Esophagus squamous epithelium (tissue), 4 donors: ENCODE data around the gene UBQLN4.
A peak's percentile ranks its signal among the peaks of the same experiment; 100 is the strongest.

Experiments
- POLR2A ChIP-seq, 4 donors: fragments of 450-650 bp; IDR thresholded peaks; one replicate each; pipeline ENCODE4 v1.6.1; 2017; ENCODE audit warnings: antibody characterized with exemption in 4 of 4, mild to moderate bottlenecking in 4 of 4, moderate library complexity in 3 of 4
- TF ChIP-seq, protein P1 (sequence below), 6 experiments: fragments of 450-650 bp in 4 of 6; fragments of 200-600 bp in 2 of 6; sonication (generic) in 2 of 6; IDR thresholded peaks; one replicate each; pipeline ENCODE4 v1.5.1; 2016 to 2019; ENCODE audit warnings: antibody characterized with exemption in 6 of 6, mild to moderate bottlenecking in 4 of 6, moderate library complexity in 4 of 6

GRCh38 chr1:156096640-156097391 lies 43.2 kb upstream of the UBQLN4 start:
- TF ChIP-seq, protein P1, sequence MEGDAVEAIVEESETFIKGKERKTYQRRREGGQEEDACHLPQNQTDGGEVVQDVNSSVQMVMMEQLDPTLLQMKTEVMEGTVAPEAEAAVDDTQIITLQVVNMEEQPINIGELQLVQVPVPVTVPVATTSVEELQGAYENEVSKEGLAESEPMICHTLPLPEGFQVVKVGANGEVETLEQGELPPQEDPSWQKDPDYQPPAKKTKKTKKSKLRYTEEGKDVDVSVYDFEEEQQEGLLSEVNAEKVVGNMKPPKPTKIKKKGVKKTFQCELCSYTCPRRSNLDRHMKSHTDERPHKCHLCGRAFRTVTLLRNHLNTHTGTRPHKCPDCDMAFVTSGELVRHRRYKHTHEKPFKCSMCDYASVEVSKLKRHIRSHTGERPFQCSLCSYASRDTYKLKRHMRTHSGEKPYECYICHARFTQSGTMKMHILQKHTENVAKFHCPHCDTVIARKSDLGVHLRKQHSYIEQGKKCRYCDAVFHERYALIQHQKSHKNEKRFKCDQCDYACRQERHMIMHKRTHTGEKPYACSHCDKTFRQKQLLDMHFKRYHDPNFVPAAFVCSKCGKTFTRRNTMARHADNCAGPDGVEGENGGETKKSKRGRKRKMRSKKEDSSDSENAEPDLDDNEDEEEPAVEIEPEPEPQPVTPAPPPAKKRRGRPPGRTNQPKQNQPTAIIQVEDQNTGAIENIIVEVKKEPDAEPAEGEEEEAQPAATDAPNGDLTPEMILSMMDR (IDR thresholded peaks at IDR 0.05), result peak; percentile 76 to 98 (median 96)
- no peak for TF ChIP-seq POLR2A (IDR thresholded peaks at IDR 0.05)
